Loucy (cell line): ENCODE measurements around the gene CDHR2.

Experiments
- H2AFZ ChIP-seq: fragments of 200-600 bp; sonication (generic); 2 replicates; pipeline ENCODE4 v1.6.0; 2016; ENCODE audit warnings: antibody characterized with exemption, mild to moderate bottlenecking, low read length, moderate library complexity
- H3F3A ChIP-seq: fragments of 200-600 bp; 2 replicates; pipeline ENCODE4 v1.6.0; 2016; ENCODE audit warnings: antibody characterized with exemption, low read depth, mild to moderate bottlenecking
- H3K27me3 ChIP-seq: fragments of 200-600 bp; sonication (generic); 2 replicates; pipeline ENCODE4 v1.6.1; 2014; ENCODE audit warnings: low read length, mild to moderate bottlenecking; ENCODE audit not compliant: insufficient read depth, poor library complexity, severe bottlenecking
- H3K36me3 ChIP-seq: fragments of 200-600 bp; sonication (generic); 2 replicates; pipeline ENCODE4 v1.6.1; 2016; ENCODE audit warnings: low read length; ENCODE audit not compliant: insufficient read depth
- H3K4me1 ChIP-seq: fragments of 200-600 bp; sonication (generic); 2 replicates; pipeline ENCODE4 v1.5.1; 2014; ENCODE audit warnings: low read length, mild to moderate bottlenecking; ENCODE audit not compliant: insufficient read depth, poor library complexity, severe bottlenecking
- H3K4me2 ChIP-seq: fragments of 200-600 bp; sonication (generic); 2 replicates; pipeline ENCODE4 v1.6.0; 2014; ENCODE audit warnings: antibody characterized with exemption, low read length, low read depth, mild to moderate bottlenecking; ENCODE audit not compliant: poor library complexity, severe bottlenecking
- H3K4me3 ChIP-seq: fragments of 200-600 bp; sonication (generic); 2 replicates; pipeline ENCODE4 v1.5.1; 2014; ENCODE audit warnings: low read length, mild to moderate bottlenecking, mixed read lengths; ENCODE audit not compliant: poor library complexity, severe bottlenecking
- H3K79me2 ChIP-seq: fragments of 200-600 bp; sonication (generic); 2 replicates; pipeline ENCODE4 v1.6.1; 2014; ENCODE audit warnings: low read length; ENCODE audit not compliant: insufficient read depth
- H3K9ac ChIP-seq: fragments of 200-600 bp; sonication (generic); 2 replicates; pipeline ENCODE4 v1.6.0; 2014; ENCODE audit warnings: mild to moderate bottlenecking, low read depth, low read length, moderate library complexity; ENCODE audit not compliant: poor library complexity, severe bottlenecking
- H3K9me2 ChIP-seq: fragments of 200-600 bp; sonication (generic); replicated peaks from 2 replicates; pipeline ENCODE4 v1.6.1; 2016; ENCODE audit warnings: low read depth, low read length, mixed read lengths
- H3K9me3 ChIP-seq: fragments of 200-600 bp; sonication (generic); 2 replicates; pipeline ENCODE4 v1.6.1; 2014; ENCODE audit warnings: mild to moderate bottlenecking, antibody characterized with exemption, low read length, low read depth; ENCODE audit not compliant: insufficient read depth
- H4K20me1 ChIP-seq: fragments of 200-600 bp; sonication (generic); 2 replicates; pipeline ENCODE4 v1.6.0; 2014; ENCODE audit warnings: antibody characterized with exemption, low read length, mild to moderate bottlenecking; ENCODE audit not compliant: insufficient read depth, poor library complexity, severe bottlenecking
- EZH2phosphoT487 ChIP-seq: fragments of 200-600 bp; IDR thresholded peaks from 2 replicates; pipeline ENCODE4 v1.6.1; 2018; ENCODE audit warnings: antibody characterized with exemption, mild to moderate bottlenecking, moderate library complexity, borderline replicate concordance
- TF ChIP-seq, protein P1 (sequence below): fragments of 200-600 bp; sonication (generic); conservative IDR thresholded peaks from 2 replicates; pipeline ENCODE4 v1.5.1; 2014; ENCODE audit warnings: mild to moderate bottlenecking, antibody characterized with exemption, low read length

CDHR2 gene

DNA sequence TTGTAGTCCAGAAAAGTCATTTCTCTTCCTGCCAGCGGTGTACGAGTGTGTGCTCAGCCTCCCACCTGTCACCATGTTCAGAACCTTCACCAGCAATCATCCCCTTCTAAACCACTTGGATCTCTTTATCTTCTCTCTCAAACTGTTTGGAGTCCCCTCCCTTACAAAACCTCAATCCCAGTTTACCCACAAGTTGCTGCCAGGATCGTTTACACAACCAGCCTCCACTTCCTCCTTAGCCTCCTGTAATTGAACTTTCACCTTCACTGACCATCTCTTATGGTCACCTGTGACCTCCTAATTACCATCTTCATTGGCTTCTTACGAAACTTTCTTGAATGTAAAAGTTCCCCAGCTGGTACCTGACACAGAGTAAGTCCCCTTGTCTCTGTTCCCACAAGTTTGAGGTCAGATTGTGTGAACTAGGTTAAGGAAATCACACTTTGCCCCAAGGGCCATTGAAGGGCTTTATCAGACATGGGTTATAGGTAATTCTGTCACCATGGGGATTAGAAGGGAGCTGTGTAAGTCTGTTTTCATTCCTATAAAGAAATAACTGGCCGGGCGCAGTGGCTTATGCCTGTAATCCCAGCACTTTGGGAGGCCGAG is 32.0 kb upstream of the CDHR2 start:
- H3K4me2 ChIP-seq = no peak overlapping the region
- H3K27me3 ChIP-seq = no peaks in the 10 kb centered on the region

DNA sequence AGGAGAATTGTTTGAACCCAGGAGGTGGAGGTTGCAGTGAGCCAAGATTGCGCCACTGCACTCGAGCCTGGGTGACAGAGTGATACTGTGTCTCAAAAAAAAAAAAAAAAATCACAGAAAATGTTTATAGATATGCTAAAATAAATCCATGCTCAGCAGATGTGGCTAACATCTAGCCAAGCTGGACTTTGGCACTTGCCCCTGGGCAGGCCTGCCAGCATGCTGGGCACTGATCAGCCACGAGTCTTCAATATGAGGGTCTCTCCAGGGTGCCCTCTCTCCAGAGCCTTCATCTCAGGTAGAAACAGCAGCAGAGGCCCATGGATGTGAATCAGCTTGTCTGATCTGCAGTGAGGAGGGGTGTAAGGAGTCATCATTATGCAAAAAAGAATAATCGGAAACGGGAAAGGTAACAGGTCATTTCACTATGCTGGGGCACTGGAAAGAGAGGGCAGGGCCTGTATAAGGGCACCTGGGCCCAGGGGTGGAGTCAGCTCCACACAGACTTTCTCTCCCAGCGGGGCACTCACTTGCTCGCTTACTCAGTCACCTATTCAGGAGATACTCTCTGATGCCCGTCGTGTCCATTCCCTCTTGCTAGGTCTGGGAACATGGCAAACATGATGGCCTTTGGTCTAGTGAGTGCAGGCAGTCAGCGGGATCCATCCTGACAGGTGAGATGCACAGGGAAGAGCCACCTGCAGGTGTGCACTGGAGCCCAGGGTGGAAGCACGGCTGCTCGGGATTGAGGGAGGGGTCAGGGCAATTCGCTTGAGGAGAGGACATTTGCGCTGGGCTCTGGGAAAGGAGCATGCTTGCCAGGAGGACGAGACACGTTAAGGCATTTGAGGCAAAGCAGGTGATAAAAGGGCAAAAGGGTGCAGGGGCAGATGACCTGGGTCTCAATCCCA is 29.1 kb upstream of the CDHR2 start:
- TF ChIP-seq, protein P1, sequence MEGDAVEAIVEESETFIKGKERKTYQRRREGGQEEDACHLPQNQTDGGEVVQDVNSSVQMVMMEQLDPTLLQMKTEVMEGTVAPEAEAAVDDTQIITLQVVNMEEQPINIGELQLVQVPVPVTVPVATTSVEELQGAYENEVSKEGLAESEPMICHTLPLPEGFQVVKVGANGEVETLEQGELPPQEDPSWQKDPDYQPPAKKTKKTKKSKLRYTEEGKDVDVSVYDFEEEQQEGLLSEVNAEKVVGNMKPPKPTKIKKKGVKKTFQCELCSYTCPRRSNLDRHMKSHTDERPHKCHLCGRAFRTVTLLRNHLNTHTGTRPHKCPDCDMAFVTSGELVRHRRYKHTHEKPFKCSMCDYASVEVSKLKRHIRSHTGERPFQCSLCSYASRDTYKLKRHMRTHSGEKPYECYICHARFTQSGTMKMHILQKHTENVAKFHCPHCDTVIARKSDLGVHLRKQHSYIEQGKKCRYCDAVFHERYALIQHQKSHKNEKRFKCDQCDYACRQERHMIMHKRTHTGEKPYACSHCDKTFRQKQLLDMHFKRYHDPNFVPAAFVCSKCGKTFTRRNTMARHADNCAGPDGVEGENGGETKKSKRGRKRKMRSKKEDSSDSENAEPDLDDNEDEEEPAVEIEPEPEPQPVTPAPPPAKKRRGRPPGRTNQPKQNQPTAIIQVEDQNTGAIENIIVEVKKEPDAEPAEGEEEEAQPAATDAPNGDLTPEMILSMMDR = no peak
- TF ChIP-seq EZH2phosphoT487 = no peak
- Histone ChIP-seq H2AFZ (no peak overlapping the region), H3F3A (no peaks in the 10 kb centered on the region), H3K9ac (no peak overlapping the region), H3K4me1 (no peaks in the 10 kb centered on the region), H4K20me1 (no peaks in the 10 kb centered on the region), H3K9me3 (no peaks in the 10 kb centered on the region), H3K36me3 (no peaks in the 10 kb centered on the region), H3K4me3 (no peak overlapping the region), H3K4me2 (no peak overlapping the region), H3K79me2 (no peaks in the 10 kb centered on the region), H3K9me2 (no peaks in the 10 kb centered on the region), H3K27me3 (no peaks in the 10 kb centered on the region)

More for the DNA sequence above, 32.0 kb upstream of the CDHR2 start:
- TF ChIP-seq, protein P1 = no peak
- no peak for TF ChIP-seq EZH2phosphoT487
- Histone ChIP-seq H3K36me3 (no peaks in the 10 kb centered on the region), H3K4me3 (no peak overlapping the region), H3K79me2 (no peaks in the 10 kb centered on the region), H3K9me2 (no peaks in the 10 kb centered on the region), H3K4me1 (no peaks in the 10 kb centered on the region), H3K9me3 (no peaks in the 10 kb centered on the region), H3F3A (no peaks in the 10 kb centered on the region), H3K9ac (no peak overlapping the region), H4K20me1 (no peaks in the 10 kb centered on the region), H2AFZ (no peak overlapping the region)

DNA sequence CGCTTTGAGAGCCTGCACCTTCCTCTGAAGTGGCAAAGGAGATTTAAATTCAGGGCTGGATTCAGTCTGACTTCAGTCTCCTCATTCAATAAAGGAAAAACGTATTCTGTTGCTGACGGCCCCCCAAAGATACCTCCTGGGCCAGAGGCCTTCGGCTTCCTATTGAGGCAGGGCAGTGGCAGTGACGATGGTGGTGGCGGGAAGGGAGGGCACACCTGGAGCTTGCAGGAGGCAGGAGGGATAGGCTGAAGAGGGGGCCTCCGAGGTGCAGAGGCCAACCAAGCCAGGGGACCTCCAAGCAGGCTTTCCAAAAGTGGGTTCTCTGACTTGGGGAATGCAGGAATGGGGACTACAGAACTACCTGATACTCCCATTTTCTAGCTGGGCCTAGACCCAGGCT is 27.9 kb upstream of the CDHR2 start:
- Histone ChIP-seq H3K9me3 (no peaks in the 10 kb centered on the region), H2AFZ (no peak overlapping the region), H3K79me2 (no peaks in the 10 kb centered on the region), H3K4me1 (no peaks in the 10 kb centered on the region), H3F3A (no peaks in the 10 kb centered on the region), H4K20me1 (no peaks in the 10 kb centered on the region), H3K4me3 (no peak overlapping the region), H3K9me2 (no peaks in the 10 kb centered on the region), H3K27me3 (no peaks in the 10 kb centered on the region), H3K4me2 (no peak overlapping the region), H3K9ac (no peak overlapping the region), H3K36me3 (no peaks in the 10 kb centered on the region)
- no peak for TF ChIP-seq EZH2phosphoT487
- TF ChIP-seq, protein P1 = no peak
